ENCODE results near the gene PSTPIP2.
A peak's percentile ranks its signal among the peaks of the same experiment; 100 is the strongest.
"Not testable (repeated sequence)": the region's sequence is repeated elsewhere in the genome, so short reads cannot be mapped to it uniquely, and the experiment has no call there.

Gene PSTPIP2

DNA sequence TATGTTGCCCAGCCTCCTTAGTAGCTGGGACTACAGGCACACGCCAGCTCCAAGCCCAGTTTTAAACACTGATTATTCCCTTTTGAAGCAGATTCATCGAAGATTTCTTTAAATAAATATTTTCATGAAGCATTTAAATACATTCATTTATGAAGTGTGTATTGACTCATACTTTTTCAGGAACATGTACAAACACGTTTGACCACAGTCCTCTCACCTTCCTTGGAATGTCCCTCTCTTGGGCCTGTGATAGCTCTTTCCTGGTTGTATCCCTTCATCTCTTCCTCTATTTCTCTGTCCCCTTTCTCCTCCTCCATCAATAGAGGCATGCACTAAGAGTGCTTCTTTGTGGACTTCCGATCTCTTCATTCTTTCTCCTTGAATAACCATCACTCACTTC lies 2.5 kb downstream of the PSTPIP2 start:
- no peak for DNase-seq

DNA sequence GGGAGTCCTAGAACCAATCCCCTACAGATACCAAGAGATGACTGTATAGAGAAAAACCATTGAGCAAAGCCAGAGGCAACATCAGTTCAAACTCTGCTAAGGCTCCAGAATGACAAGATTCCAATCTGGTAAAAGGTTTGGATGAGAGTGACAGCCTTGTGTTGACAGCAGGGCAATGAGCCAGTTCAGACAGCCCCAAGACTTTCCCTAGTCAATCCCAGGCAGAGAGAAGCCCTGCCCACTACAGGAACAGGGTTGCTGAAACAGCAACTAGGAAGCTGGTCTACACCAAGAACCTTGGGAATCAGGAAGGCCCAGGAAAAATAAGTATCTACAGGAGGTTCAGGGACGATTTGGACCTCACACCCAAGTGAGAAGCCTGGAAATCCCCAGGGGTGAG lies 3.3 kb downstream of the PSTPIP2 start:
- no peak for DNase-seq

DNA sequence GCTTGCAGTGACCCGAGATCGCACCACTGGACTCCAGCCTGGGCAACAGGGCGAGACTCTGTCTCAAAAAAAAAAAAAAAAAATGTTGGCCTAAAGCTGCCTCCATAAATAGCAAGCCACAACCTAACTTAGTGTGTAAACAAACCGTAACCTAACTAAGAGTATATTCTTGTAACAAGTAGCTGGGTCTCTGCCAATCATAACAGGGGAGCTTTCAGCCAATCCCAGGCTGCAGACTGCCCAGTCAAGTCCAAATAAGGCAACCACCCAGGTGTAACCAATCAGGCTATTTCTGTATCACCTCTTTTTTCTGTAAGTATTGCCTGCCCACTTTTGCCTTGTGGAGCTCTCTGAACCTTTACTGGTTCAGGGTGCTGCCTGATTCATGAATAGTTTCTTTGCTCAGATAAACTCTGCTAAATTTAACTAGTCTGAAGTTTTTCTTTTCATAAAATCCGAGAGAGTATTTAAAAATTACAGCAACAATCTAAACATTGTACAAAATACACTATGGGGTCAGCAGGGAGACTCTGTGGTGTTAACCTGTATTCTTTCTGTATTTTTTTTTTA lies 4.5 kb downstream of the PSTPIP2 start:
- DNase-seq: no peak

DNA sequence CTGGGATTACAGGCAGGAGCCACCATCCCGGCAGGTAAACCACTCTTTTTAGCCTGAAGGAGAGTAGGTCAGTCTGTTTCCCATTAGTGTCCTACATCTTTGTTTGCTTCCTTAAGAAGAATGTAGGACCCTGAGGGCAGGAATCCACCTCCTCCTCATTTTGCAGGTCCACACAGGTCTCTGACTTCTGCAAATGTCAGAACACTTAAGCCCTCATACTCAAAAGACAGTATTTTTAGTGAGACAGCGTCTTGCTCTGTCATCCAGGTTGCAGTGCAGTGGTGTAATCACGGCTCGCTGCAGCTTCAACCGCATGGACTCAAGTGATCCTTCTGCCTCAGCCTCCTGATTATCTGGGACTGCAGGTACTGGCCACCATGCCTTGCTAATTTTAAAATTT lies 9.3 kb downstream of the PSTPIP2 start:
- DNase-seq: no peak

DNA sequence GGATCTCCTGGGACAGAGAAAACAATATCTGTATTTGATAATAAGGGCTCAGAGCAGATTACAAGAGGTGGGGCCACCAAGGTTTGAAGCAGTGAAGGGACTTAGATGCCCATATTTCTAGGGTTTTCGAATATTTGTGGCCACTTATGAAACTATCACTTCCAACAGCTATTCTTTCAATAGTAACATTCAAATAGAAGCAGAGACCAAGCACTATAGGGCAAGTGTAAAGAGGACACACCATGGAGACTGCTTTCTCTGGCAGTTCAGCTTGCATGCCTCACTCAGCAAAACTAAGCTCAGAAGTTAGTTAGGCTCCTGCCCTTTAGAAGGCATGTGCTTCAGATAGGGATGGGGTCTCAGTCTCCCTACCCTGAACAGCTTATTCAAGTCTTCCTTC lies 10.3 kb downstream of the PSTPIP2 start:
- no peak for DNase-seq

DNA sequence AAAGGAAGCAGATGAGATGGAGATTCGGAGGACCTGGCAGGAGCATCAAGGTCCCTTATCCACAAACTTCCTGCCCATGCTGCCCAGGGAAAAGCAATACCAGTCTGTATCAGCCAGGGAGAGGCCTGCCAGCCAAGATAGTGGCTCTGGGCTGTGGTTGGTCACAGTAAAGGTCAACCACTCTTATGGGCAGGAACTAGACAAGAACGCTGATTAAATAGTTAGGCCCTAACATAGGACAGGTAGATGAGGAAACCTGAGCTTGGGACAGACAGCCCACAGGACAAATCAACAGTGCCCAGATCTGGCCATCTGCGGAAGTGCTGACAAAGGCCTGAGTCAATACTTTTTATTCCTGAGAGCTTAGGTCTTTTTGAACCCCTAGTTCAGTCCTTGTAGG lies 10.7 kb downstream of the PSTPIP2 start:
- DNase-seq: no peak

DNA sequence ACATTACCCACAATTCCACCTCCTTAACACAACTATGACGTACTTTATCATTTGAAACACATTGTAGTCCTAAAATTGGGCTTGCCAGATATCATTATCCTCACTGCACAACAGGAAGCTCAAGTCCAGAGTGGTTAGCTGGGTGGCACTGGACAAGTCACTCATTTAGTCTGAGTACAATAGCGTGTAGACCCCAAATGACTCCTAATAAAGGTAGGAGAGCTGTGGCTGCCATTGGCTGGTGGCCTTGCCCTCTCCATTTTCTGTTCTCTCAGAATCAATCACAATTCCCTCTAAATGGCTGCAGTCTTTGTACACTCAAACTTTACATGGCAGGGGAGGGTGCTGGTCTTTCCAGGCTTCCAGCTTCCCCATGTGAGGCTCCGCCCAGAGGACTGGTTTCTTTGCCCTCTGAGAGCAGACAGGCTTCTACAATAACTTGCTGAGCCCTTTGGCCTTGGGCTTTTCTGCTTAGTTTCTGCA lies 11.7 kb downstream of the PSTPIP2 start:
- DNase-seq: no peak

DNA sequence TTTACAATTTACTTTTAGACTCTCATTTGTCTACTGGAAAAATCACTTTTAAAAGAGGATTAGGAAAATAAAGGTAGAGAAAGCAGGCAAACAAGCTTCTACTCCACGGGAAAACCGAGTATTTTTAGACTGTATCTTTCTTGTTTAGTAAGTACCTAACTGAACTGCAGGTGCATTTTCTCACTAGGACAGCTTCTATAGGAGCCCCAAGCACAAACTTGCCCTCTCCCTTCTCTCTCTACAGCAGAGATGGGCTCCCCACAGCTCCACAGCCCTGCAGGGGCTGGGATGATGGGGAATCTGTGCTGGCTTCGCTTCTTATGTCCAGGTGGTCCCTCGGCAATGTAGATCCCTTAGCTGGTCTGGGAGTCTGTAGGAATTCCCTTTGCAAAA lies 16.2 kb downstream of the PSTPIP2 start:
- no peak for DNase-seq

DNA sequence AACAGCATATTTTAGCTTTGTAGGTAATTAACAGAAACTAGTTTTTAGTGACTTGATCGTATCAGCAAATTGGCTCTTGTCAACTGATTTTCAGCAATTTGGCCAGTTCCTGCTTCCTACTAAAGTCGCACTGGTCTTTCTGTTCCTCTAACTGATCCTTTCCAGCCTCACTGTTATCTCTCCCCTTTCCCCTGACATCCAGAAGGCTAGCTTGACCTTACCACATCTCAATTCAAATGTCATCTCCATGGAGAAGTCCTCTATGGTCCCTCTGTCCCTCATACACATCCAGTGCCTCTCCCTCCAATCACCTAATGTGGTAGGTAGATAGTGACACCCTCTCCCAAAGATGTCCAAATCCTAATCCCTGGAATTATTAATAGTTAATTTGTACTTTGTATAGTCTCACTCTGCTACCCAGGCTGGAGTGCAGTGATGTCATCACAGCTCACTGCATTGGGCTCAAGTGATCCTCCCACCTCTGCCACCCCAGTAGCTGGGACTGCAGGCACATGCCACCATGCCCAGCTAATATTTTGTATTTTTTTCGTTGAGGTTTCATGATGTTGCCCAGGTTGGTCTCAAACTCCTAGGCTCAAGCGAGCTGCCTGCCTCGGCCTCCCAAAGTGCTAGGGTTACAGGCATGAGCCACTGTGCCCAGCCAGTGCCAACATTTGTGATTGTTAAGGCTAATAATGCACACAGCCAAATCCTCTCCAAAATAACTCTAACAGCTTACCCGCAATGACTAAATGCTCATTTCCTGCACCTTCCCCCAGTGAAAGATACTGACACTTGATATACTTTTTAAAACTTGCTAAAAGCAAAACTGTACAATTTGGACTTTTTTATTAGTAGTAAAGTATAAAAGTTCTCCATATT lies 16.9 kb downstream of the PSTPIP2 start:
- DNase-seq: no peak

DNA sequence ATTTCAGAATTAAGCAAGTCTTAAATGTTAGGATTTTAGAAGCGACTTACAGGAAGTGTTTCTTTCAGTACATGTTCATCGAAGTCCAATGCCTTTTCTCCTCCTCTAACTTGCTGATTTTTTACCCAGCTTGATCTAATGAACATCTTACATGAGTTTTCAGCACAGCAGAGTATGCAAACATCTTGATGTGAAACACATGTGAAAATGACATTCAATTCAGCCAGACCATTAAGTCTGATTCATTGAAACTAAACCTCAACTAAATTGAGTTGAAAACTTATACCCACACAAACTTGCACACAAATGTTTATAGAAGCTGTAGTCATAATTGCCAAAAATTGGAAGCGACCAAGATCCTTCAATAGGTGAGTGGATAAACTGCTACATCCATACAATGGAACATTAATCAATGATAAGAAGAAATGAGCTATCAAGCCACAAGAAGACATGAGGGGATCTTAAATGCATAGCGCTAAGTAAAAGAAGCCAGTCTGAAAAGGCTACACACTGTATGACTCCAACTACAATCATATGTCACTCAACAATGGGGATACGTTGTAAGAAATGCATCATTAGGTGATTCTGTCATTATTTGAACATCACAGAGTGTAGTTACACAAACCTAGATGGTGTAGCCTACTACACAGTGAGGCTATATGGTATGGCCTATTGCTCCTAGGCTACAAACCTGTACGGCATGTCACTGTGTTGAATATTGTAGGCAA lies 18.5 kb downstream of the PSTPIP2 start:
- no peak for DNase-seq

DNA sequence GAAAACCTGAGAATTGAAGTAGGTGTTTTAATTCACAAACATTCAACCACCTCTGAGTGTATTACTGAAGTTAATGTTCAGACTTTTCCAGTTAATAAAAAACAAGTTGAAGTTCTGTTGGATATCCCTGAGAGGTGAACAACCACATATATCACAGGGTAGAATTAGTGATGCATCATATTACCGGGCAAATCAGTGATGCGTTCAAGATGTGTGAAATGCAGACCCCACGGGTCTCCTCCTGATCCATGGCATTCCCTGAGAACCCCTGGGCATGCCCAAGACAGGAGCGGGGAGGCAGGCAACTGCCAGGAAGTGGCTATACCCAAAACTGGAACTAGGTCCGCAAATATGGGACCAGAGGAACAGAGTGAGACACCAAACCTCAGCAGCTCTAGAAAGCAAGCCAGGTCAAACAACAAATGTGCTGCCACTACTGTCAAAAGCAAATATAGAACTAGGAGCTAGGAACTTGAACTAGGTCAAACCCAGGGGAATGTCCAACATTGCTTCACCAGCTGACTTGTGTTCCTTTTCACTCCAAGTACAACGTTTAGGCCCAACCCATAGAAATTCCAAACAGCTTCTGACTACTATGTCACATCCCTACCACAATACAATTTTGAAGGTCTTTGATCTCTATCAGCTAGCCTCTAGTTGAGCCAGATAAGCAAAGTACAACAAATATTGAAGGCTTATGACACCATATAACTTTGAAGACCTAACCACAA lies 20.2 kb downstream of the PSTPIP2 start:
- DNase-seq: no peak

DNA sequence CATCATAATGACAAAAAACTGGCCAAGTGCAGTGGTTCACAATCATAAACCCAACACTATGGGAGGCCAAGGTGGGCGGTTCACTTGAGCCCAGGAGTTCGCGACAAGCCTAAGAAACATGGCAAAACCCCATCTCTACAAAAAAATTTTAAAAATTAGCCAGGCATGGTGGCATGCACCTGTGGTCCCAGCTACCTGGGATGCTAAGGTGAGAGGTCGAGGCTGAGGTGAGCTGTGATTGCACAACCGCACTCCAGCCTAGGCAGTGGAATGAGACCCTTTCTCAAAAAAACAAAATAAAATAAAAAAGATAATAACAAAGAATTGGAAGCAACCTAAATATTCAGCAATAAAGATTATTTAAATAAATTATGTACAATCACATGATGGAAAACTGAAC lies 21.8 kb downstream of the PSTPIP2 start:
- DNase-seq: no peak

DNA sequence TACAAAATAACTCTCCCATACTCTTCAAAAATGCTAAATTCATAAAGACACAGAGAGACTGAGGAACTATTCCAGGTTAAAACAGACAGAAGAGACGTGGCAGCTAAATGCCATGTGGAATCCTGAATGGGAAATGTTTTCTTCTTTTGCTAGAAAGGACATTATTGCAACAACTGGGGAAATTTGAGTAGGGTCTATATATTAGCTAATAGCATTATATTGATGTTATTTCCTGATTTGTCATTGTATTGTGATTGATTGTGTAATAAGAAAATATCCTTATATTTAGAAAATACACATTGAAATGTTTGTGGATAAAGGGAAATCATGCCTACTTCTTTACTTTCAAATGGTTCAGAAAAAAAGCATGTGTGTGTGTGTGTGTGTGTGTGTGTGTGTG lies 23.4 kb downstream of the PSTPIP2 start:
- no peak for DNase-seq

DNA sequence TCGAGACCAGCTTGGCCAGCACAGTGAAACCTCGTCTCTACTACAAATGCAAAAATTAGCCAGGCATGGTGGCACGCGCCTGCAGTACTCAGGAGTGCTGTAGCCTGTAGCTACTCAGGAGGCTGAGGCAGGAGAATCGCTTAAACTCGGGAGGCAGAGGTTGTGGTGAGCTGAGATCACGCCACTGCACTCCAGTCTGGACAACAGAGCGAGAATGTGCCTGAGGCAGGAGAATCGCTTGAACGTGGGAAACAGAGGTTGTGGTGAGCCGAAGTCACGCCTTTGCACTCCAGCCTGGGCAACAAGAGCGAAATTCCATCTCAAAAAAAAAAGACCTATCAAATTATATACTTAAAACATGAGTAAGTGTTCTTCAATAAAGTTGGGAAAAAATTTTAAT lies 24.7 kb downstream of the PSTPIP2 start:
- not testable (repeated sequence) for DNase-seq

DNA sequence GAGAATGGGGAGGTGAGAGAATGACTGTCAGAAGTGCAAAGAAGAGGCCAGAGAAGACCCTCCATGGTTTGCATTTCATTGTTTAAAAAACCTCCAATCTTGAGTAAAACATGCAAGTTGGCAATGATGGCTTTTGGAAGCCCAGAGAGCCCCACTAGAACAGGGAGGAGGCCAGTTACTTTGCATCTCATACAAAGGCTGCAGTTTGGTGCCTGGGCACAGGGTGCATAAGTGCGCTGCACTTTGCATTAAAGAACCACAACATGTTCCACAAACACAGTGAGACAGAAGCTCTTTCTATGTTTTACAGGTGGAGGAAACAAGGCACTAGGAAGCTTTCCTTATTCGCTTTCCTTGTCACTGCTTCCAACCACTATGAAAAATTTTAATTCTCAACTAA lies 25.4 kb downstream of the PSTPIP2 start:
- DNase-seq: peak; percentile 37

DNA sequence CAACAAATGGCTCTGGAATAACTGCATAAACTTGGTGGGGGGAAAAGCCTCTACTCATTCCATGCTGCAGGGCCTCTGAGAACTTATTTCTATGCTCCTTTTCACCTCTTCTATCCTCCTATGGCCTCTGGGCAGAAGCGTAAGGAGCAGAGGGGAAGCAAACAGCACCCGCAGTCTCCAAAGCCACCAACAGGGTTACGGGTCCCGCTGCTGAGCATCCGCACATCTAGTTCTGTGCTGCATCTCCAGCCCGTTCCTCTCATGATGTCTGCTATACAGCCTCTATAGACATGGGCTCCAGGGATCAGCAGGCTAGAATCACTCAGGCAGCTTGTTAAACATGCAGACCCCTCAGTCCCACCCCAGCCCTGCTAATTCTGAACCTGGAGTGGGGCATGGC lies 25.9 kb downstream of the PSTPIP2 start:
- no peak for DNase-seq

DNA sequence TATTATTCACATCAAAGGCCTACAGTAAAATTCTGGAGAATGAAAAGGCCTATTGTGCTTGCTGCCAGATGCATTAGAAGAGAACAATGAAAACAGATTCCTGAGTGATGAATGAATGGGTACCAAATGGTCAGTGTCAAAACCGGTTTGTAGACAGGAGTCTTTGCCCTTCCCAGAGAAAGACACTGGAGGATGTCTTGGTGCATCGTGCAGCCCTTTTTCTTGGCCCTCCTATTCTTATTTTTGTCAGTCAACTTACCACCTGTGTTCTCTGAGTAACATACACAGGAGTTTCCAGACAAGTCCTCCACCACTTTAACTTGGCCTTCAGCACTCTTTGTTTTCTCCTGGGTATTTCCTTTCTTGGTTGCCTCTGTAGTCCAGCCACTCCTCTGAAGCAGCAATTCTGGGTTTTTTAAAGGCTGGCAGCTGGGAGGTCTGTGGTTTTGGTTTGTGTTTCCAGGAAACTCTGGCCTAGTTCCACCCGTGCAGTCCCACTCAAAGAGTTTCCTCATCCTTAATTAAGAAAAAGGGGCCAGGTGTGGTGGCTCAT lies 29.4 kb downstream of the PSTPIP2 start:
- no peak for DNase-seq

DNA sequence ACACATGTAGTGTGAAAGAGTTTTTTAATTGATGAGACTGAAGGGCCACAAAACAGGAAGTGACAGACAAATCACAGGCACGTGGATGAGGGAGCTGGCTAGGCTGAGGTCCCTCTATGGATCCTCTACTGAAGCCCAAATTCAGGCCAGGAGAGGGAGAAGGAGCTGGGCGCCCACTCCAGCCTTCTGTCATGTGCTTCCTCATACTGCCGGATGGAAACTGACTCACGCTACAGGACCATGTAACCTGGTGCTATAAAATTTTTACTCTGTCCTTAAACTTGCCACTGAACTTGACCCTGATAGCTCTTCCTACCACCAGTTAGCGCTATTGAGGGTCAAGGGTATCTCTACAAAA lies 31.3 kb downstream of the PSTPIP2 start:
- no peak for DNase-seq

DNA sequence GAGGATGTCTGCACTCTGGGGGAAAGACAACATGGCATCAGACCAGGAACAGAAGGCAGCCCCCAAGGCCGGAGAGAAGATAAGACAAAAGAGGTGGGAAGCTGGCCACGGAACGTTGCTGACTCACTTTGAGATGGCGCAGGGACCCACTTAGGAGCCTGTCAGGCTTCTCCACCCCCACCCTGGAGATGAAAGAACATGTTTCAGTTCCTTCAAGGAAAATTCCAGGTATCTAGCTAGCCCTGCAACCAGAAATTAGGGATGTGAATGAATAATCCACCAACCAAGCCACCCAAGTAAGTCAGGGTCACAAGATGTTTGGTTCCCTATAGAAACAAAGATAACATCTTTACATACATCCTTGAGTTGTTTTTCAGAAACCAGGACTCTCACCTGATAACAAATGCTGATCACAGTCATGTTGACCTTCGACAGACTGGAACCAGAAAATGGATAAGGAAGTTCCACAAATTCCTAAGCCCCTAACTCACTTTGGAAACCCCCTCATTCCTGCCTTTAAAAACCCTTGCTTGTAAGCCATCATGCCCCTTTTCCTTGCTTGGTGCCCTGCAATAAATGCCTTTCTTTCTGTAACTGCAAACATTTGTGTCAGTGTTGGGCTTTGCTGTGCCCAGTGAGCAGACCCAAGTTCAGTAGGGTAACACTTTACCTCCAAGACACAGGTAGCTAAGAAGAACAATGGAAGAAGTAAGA lies 31.9 kb downstream of the PSTPIP2 start:
- DNase-seq: no peak

DNA sequence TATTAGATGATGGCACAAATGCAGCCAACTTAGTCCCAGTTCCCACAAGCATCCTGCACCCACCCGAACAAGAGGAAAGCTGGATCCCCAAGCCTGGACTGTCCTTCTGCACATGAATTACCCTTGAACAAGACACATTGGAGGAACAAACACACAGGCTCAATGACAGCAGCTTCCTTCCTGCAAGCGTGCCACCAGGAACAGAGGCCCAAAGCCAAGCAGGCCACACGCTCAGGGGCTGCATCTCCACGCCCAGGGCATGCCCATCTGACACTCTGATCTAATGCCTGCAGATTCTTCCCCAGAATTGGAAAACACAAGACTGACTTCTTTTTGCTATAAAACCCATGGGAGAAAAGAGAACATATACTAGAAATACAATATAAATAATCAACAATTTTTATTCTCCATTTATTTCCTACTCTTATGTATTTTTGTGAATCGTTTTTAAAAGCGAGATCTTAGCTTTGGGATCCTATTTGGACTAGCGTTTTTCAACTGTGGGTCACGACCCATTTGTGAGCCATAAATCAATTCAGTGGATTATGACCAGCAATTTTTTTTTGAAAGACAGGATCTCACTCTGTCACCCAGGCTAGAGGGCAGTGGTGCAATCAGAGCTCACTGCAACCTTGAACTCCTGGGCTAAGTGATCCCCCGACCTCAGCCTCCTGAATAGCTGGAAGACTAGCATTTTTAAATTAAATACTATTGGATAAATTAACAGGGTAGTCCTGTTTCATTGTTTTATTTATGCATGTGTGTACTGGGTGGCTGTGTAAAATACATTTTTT lies 34.4 kb downstream of the PSTPIP2 start:
- DNase-seq: no peak

Measured in NCI-H526 treated with DMSO at 0.1 percent for 48 hours (cell line).